Fibroblast of lung (primary cell): ENCODE data around the gene FOXL2NB.

Experiments used
- CTCF ChIP-seq, 2 donors: IDR thresholded peaks in 1 of 2; conservative IDR thresholded peaks in 1 of 2; 1 replicate in 1 of 2; 2 replicates in 1 of 2; pipeline ENCODE4 v1.5.1; 2011 to 2012; ENCODE audit warnings: low read length in 2 of 2, control low read depth in 1 of 2, inconsistent platforms in 1 of 2, low read depth in 1 of 2, mild to moderate bottlenecking in 1 of 2
- EZH2 ChIP-seq: IDR thresholded peaks from 2 replicates; pipeline ENCODE4 v1.5.1; 2012; ENCODE audit warnings: low read length, control low read depth, mild to moderate bottlenecking; ENCODE audit errors: missing control alignments

GRCh38 chr3:138942271-138942670, 4.7 kb upstream of the FOXL2NB start:
- TF ChIP-seq CTCF (conservative IDR thresholded peaks at IDR 0.05 in 1 of 2, IDR thresholded peaks at IDR 0.05 in 1 of 2; ENCODE audit: low read depth in 1 of 2, low read length in 2 of 2), result no peak
- TF ChIP-seq EZH2, result no peak
